ENCODE results near the gene MBD1.

MBD1 gene

GRCh38 chr18:50268022-50268747, 13.1 kb downstream of the MBD1 start:
- DNase-seq (ENCODE audit: low read depth in 1 of 2, low spot score in 1 of 2) = no peak
- no peak overlapping the region for H3K27ac ChIP-seq (replicated peaks)
- no peak overlapping the region for H3K4me3 ChIP-seq (replicated peaks; ENCODE audit: insufficient read depth, low read length)
- TF ChIP-seq SPI1 (IDR thresholded peaks at IDR 0.05; ENCODE audit: borderline replicate concordance, low read depth) (no peak), CTCF (IDR thresholded peaks at IDR 0.05; ENCODE audit: insufficient read depth, low read length) (no peak), POLR2AphosphoS5 (IDR thresholded peaks at IDR 0.05; ENCODE audit: low read depth) (no peak), GABPA (IDR thresholded peaks at IDR 0.05; ENCODE audit: low read depth) (no peak)
- TF ChIP-seq, protein P1, sequence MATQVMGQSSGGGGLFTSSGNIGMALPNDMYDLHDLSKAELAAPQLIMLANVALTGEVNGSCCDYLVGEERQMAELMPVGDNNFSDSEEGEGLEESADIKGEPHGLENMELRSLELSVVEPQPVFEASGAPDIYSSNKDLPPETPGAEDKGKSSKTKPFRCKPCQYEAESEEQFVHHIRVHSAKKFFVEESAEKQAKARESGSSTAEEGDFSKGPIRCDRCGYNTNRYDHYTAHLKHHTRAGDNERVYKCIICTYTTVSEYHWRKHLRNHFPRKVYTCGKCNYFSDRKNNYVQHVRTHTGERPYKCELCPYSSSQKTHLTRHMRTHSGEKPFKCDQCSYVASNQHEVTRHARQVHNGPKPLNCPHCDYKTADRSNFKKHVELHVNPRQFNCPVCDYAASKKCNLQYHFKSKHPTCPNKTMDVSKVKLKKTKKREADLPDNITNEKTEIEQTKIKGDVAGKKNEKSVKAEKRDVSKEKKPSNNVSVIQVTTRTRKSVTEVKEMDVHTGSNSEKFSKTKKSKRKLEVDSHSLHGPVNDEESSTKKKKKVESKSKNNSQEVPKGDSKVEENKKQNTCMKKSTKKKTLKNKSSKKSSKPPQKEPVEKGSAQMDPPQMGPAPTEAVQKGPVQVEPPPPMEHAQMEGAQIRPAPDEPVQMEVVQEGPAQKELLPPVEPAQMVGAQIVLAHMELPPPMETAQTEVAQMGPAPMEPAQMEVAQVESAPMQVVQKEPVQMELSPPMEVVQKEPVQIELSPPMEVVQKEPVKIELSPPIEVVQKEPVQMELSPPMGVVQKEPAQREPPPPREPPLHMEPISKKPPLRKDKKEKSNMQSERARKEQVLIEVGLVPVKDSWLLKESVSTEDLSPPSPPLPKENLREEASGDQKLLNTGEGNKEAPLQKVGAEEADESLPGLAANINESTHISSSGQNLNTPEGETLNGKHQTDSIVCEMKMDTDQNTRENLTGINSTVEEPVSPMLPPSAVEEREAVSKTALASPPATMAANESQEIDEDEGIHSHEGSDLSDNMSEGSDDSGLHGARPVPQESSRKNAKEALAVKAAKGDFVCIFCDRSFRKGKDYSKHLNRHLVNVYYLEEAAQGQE (IDR thresholded peaks at IDR 0.05; ENCODE audit: insufficient replicate concordance, low read depth) = no peak
- H3K27me3 ChIP-seq (ENCODE audit: insufficient read depth, poor library complexity, severe bottlenecking) = no peaks in the 10 kb centered on the region

DNA sequence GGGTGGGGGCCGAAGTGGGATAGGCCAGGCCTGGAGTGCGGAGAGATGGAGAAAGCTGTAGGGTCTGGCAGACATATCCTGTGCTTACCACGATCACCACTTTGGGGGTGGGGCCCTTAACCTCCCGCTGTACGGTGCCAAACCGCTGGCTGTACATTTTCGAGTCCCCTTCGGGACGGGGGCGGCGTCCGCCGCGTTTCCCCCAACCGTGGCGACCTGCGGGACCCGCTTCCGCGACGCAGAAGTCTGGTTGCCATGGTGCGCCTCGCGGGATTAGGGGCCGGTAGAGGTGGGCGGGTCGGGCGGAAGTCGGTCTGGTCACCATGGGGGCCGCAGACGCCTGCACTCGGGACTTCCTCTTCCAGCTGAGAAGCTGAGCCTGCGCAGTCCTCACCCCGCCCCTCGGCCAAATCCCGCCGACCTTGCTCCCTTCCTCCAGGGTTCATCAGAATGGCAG, 15.0 kb downstream of the MBD1 start, which contains the start of gene CFAP53:
TSS of gene CFAP53 (minus strand) at position 248 of the 457 bp plus-strand sequence. CDS start at position 157, 91 bp downstream.
- Histone ChIP-seq H3K4me3 (replicated peaks; ENCODE audit: insufficient read depth, low read length) (peak within 1 kb of the TSS; percentile 63), H3K27ac (replicated peaks) (peak within 1 kb of the TSS; percentile 43), H3K27me3 (ENCODE audit: insufficient read depth, poor library complexity, severe bottlenecking) (no peaks in the 10 kb centered on the region)
- TF ChIP-seq POLR2AphosphoS5 (IDR thresholded peaks at IDR 0.05; ENCODE audit: low read depth) (peak; percentile 90), GABPA (IDR thresholded peaks at IDR 0.05; ENCODE audit: low read depth) (peak; percentile 73), SPI1 (IDR thresholded peaks at IDR 0.05; ENCODE audit: borderline replicate concordance, low read depth) (peak; percentile 99), CTCF (IDR thresholded peaks at IDR 0.05; ENCODE audit: insufficient read depth, low read length) (no peak)
- TF ChIP-seq, protein P1 (IDR thresholded peaks at IDR 0.05; ENCODE audit: insufficient replicate concordance, low read depth) = no peak
- peak; percentile 91 to 96 for DNase-seq (ENCODE audit: low read depth in 1 of 2, low spot score in 1 of 2)

DNA sequence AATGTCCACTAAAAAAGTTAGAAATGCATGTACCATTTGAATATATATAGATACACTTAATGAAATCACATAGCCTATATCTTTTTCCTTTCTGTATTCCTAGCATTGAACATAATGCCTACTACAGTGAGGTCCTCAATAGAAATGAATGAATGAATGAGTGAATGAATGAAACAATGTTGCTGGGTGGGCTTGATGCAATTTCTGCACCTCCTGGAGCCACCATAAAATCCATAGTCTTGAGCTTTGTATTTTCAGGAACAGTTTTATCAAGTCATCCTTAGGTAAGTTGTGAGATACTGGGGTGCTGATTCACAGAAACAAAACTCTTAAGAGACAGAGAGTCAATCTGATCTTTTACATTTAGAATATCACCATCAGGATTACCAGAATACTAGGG, 18.3 kb downstream of the MBD1 start:
- no peak for DNase-seq (ENCODE audit: low read depth in 1 of 2, low spot score in 1 of 2)
- Histone ChIP-seq H3K4me3 (replicated peaks; ENCODE audit: insufficient read depth, low read length) (no peak overlapping the region), H3K27ac (replicated peaks) (no peak overlapping the region), H3K27me3 (ENCODE audit: insufficient read depth, poor library complexity, severe bottlenecking) (no peaks in the 10 kb centered on the region)
- no peak for TF ChIP-seq SPI1 (IDR thresholded peaks at IDR 0.05; ENCODE audit: borderline replicate concordance, low read depth)
- no peak for TF ChIP-seq POLR2AphosphoS5 (IDR thresholded peaks at IDR 0.05; ENCODE audit: low read depth)
- TF ChIP-seq CTCF (IDR thresholded peaks at IDR 0.05; ENCODE audit: insufficient read depth, low read length) = no peak
- TF ChIP-seq, protein P1 (IDR thresholded peaks at IDR 0.05; ENCODE audit: insufficient replicate concordance, low read depth) = no peak
- TF ChIP-seq GABPA (IDR thresholded peaks at IDR 0.05; ENCODE audit: low read depth) = no peak

All from HL-60 (cell line).